Activated gamma-delta T cell treated with Interleukin-2 at 50 U/mL for 16 hours (primary cell): Measurements from ENCODE around the gene HDDC3.

Experiments
- DNase-seq: peaks from one replicate; pipeline ENCODE4 v3.0.0-alpha.2; 2020

HDDC3 gene

GRCh38 chr15:90953947-90954711, 21.8 kb upstream of the HDDC3 start:
- no peak for DNase-seq

- DNase-seq: no peak
Measured at GRCh38 chr15:90952901-90953677, 20.7 kb upstream of the HDDC3 start.

- DNase-seq: no peak
Measured at GRCh38 chr15:90950676-90951075, 18.3 kb upstream of the HDDC3 start.

GRCh38 chr15:90949979-90950675, 17.8 kb upstream of the HDDC3 start:
- no peak for DNase-seq

GRCh38 chr15:90948506-90948905, 16.2 kb upstream of the HDDC3 start:
- DNase-seq: no peak

GRCh38 chr15:90947577-90948357, 15.4 kb upstream of the HDDC3 start:
- no peak for DNase-seq

GRCh38 chr15:90946941-90947576, 14.7 kb upstream of the HDDC3 start:
- no peak for DNase-seq

- DNase-seq: no peak
Measured at GRCh38 chr15:90946538-90946937, 14.2 kb upstream of the HDDC3 start.

- no peak for DNase-seq
Measured at GRCh38 chr15:90945091-90945490, 12.7 kb upstream of the HDDC3 start.

GRCh38 chr15:90942354-90943120, 10.2 kb upstream of the HDDC3 start:
- DNase-seq: no peak

- no peak for DNase-seq
Measured at GRCh38 chr15:90941038-90941437, 8.7 kb upstream of the HDDC3 start.

- DNase-seq: no peak
Measured at GRCh38 chr15:90939756-90940155, 7.4 kb upstream of the HDDC3 start.

- DNase-seq: no peak
Measured at GRCh38 chr15:90938261-90938660, 5.9 kb upstream of the HDDC3 start.

GRCh38 chr15:90936823-90937222, 4.5 kb upstream of the HDDC3 start:
- no peak for DNase-seq

GRCh38 chr15:90934949-90935751, 2.8 kb upstream of the HDDC3 start, which contains the start of gene UNC45A:
TSS of gene UNC45A (plus strand) at chr15:90935285. CDS start at chr15:90935325, 40 bp downstream.
- peak; percentile 96 for DNase-seq

GRCh38 chr15:90934256-90934948, 2.1 kb upstream of the HDDC3 start:
- DNase-seq: peak; percentile 85

GRCh38 chr15:90933301-90933700, 952 bp upstream of the HDDC3 start:
- DNase-seq: no peak

- no peak for DNase-seq
Measured at GRCh38 chr15:90932660-90932991, 277 bp upstream of the HDDC3 start.

- no peak for DNase-seq
Measured at GRCh38 chr15:90931575-90931827, 848 bp downstream of the HDDC3 start.

GRCh38 chr15:90930861-90931574, 1.3 kb downstream of the HDDC3 start:
- DNase-seq: no peak
